8988T (cell line): Measurements from ENCODE around the gene KCND2.

Source experiments
- DNase-seq: peaks from one replicate; pipeline ENCODE4 v3.0.0; 2011

The KCND2 gene

GRCh38 chr7:120311028-120311788 lies 38.2 kb downstream of the KCND2 start:
- DNase-seq, result no peak

- no peak for DNase-seq
Measured at GRCh38 chr7:120320218-120320961, 47.4 kb downstream of the KCND2 start.

- DNase-seq, result no peak
Measured at GRCh38 chr7:120327054-120327453, 54.1 kb downstream of the KCND2 start.

GRCh38 chr7:120332433-120332832 lies 59.5 kb downstream of the KCND2 start:
- DNase-seq, result no peak

GRCh38 chr7:120334475-120334874 lies 61.5 kb downstream of the KCND2 start:
- no peak for DNase-seq

- DNase-seq, result no peak
Measured at GRCh38 chr7:120337308-120337907, 64.4 kb downstream of the KCND2 start.

GRCh38 chr7:120344276-120344675 lies 71.3 kb downstream of the KCND2 start:
- no peak for DNase-seq

- DNase-seq, result no peak
Measured at GRCh38 chr7:120353171-120353570, 80.2 kb downstream of the KCND2 start.

- DNase-seq, result no peak
Measured at GRCh38 chr7:120360918-120361317, 87.9 kb downstream of the KCND2 start.

- no peak for DNase-seq
Measured at GRCh38 chr7:120363414-120363813, 90.4 kb downstream of the KCND2 start.

GRCh38 chr7:120370954-120371353 lies 98.0 kb downstream of the KCND2 start:
- no peak for DNase-seq

GRCh38 chr7:120373174-120373573 lies 100.2 kb downstream of the KCND2 start:
- no peak for DNase-seq

- DNase-seq, result no peak
Measured at GRCh38 chr7:120394595-120394994, 121.6 kb downstream of the KCND2 start.

GRCh38 chr7:120395526-120396019 lies 122.6 kb downstream of the KCND2 start:
- no peak for DNase-seq

- no peak for DNase-seq
Measured at GRCh38 chr7:120398284-120399000, 125.5 kb downstream of the KCND2 start.

GRCh38 chr7:120400806-120401455 lies 128.0 kb downstream of the KCND2 start:
- no peak for DNase-seq

GRCh38 chr7:120402079-120402767 lies 129.2 kb downstream of the KCND2 start:
- no peak for DNase-seq

GRCh38 chr7:120402801-120403200 lies 129.8 kb downstream of the KCND2 start:
- DNase-seq, result no peak

- DNase-seq, result no peak
Measured at GRCh38 chr7:120404042-120404441, 131.1 kb downstream of the KCND2 start.

GRCh38 chr7:120405652-120406051 lies 132.7 kb downstream of the KCND2 start:
- no peak for DNase-seq

GRCh38 chr7:120407010-120407409 lies 134.0 kb downstream of the KCND2 start:
- DNase-seq, result no peak
